Measurements from ENCODE around the gene AMMECR1. TPM values are rescaled to one million over a fixed set of nuclear protein-coding genes. Genes with fewer than 3 reads are reported as not detected.

AMMECR1 gene
- total and polyA plus RNA-seq, 8 donors = 0.45 to 28.7 (median 3.6) TPM

- Histone ChIP-seq H3K4me1 (peaks cover 0 to 2% (median 0%) of the 10 kb centered on the region in 4 donors), H3K27me3 (no peaks in the 10 kb centered on the region), H3K9me3 (peaks cover 0 to 6% (median 3%) of the 10 kb centered on the region in 4 donors), H3K4me3 (no peak overlapping the region), H3K36me3 (no peaks in the 10 kb centered on the region), H3K27ac (no peak overlapping the region)
- intact Hi-C loops (cut with DNase I; ENCODE audit: low total_unique reads) = no loop called here
- DNase-seq = no peak
- no peak for TF ChIP-seq POLR2A (IDR thresholded peaks at IDR 0.05)
- TF ChIP-seq CTCF (IDR thresholded peaks at IDR 0.05) = no peak
- TF ChIP-seq POLR2AphosphoS5 (IDR thresholded peaks at IDR 0.05) = no peak
- TF ChIP-seq EP300 (IDR thresholded peaks at IDR 0.05) = no peak
Measured at GRCh38 chrX:110321081-110321480, 3.2 kb upstream of the AMMECR1 start.

- H3K27me3 ChIP-seq = no peaks in the 10 kb centered on the region
- 44 to 84% (median 70%) methylated on average over 3 of the region's 3 CpGs for WGBS, 5 donors
Measured at GRCh38 chrX:110320381-110320987, 2.6 kb upstream of the AMMECR1 start.

GRCh38 chrX:110318664-110318968, 731 bp upstream of the AMMECR1 start:
- H3K4me1 ChIP-seq = peaks cover 0 to 13% (median 3%) of the 10 kb centered on the region in 4 donors
- peak overlapping the region; percentile 81 to 92 (median 87) for H3K27ac ChIP-seq
- TF ChIP-seq EP300 (IDR thresholded peaks at IDR 0.05) = no peak
- TF ChIP-seq CTCF (IDR thresholded peaks at IDR 0.05) = no peak
- no peak for TF ChIP-seq POLR2AphosphoS5 (IDR thresholded peaks at IDR 0.05)
- no peak for TF ChIP-seq POLR2A (IDR thresholded peaks at IDR 0.05)
- peak in 1 of 2 donors; percentile 27 for DNase-seq
- WGBS, 5 donors = 0 to 43% (median 11%) methylated on average over 4 of the region's 4 CpGs
- intact Hi-C loops (cut with DNase I; ENCODE audit: low total_unique reads) = no loop called here
- no peaks in the 10 kb centered on the region for H3K36me3 ChIP-seq
- H3K4me3 ChIP-seq = peak overlapping the region; percentile 65 to 74 (median 70)
- H3K9me3 ChIP-seq = no peaks in the 10 kb centered on the region
- no peaks in the 10 kb centered on the region for H3K27me3 ChIP-seq

More at GRCh38 chrX:110320381-110320987, 2.6 kb upstream of the AMMECR1 start:
- Histone ChIP-seq H3K9me3 (peaks cover 0 to under 1% (median 0%) of the 10 kb centered on the region in 4 donors), H3K36me3 (no peaks in the 10 kb centered on the region), H3K4me3 (no peak overlapping the region), H3K27ac (no peak overlapping the region), H3K4me1 (peaks cover 0 to 7% (median 2%) of the 10 kb centered on the region in 4 donors)
- DNase-seq = no peak
- intact Hi-C loops (cut with DNase I; ENCODE audit: low total_unique reads) = no loop called here
- TF ChIP-seq POLR2AphosphoS5 (IDR thresholded peaks at IDR 0.05) (no peak), CTCF (IDR thresholded peaks at IDR 0.05) (no peak), POLR2A (IDR thresholded peaks at IDR 0.05) (no peak), EP300 (IDR thresholded peaks at IDR 0.05) (no peak)

- intact Hi-C loops (cut with DNase I; ENCODE audit: low total_unique reads) = no loop called here
- Histone ChIP-seq H3K27me3 (no peaks in the 10 kb centered on the region), H3K4me3 (peak overlapping the region; percentile 65 to 74 (median 70)), H3K4me1 (peaks cover 0 to 13% (median 3%) of the 10 kb centered on the region in 4 donors), H3K36me3 (no peaks in the 10 kb centered on the region), H3K27ac (peak overlapping the region; percentile 82 to 89 (median 86)), H3K9me3 (no peaks in the 10 kb centered on the region)
- DNase-seq = peak; percentile 27 to 49
- no peak for TF ChIP-seq POLR2AphosphoS5 (IDR thresholded peaks at IDR 0.05)
- TF ChIP-seq CTCF (IDR thresholded peaks at IDR 0.05) = no peak
- no peak for TF ChIP-seq EP300 (IDR thresholded peaks at IDR 0.05)
- no peak for TF ChIP-seq POLR2A (IDR thresholded peaks at IDR 0.05)
- WGBS, 5 donors = 1 to 61% (median 10%) methylated on average over 14 to 40 of the region's 40 CpGs
Measured at GRCh38 chrX:110317061-110317819, 645 bp downstream of the AMMECR1 start.
